HPDE6-E6E7 (cell line): ENCODE measurements around the gene LDLRAD4.
"Not testable (repeated sequence)": the region's sequence is repeated elsewhere in the genome, so short reads cannot be mapped to it uniquely, and the experiment has no call there.

Experiments used
- DNase-seq: peaks from one replicate; pipeline ENCODE4 v3.0.0; 2011; ENCODE audit warnings: missing footprints; ENCODE audit errors: extremely low spot score

LDLRAD4 gene

DNA sequence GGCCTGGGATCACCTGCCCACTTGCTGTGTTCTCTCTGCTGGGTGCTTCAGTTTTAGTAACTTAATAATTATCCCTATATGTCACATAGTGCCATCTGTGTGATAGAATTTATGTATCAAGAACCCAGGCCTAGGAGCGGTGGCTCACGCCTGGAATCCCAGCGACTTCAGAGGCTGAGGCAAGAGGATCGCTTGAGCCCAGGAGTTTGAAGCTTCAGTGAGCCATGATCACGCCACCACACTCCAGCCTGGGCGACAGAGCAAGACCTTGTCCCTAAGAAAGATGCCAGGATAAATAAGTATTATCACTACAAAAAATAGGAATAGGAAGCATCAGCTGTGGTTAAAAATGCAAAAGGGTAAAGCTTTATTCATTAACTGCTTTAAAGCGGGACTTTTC is 267.0 kb downstream of the LDLRAD4 start:
- no peak for DNase-seq

DNA sequence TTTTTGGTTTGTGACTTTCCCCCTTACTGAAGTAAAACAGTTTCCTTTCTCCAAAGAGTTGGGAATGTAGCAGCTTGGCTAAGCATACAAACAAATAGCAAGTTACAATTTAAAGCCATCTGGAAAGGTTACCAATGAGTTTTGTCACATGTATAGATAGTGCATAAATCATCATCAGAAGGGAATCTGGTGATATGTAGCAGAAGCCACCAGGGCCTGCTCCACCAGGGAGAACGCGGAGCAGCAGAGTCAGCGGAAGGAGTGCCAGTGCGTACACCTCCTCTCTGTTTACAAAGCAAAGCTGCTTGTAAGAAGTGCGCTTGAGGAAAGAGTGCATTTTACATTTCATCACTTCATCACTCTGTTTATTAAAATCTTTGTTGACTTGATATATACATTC is 267.7 kb downstream of the LDLRAD4 start:
- no peak for DNase-seq

DNA sequence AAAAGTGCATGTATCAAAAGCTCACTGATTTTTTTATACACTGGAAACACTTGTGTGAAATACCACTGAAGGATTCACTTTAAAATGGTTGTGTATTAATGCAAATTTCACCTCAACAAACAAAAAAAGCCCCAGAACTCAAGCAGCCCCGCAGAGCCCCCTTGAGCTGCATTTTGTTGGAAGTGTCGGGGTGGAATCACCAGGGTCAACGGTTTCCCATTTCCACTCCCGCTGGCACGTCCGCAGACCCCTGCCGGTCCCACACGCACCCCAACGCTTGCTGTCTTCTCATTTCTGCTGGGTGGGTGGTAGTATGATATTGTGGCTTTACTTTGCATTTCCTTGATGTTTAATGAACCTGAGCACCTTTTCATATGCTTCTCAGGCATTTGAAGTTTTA is 268.1 kb downstream of the LDLRAD4 start:
- no peak for DNase-seq

DNA sequence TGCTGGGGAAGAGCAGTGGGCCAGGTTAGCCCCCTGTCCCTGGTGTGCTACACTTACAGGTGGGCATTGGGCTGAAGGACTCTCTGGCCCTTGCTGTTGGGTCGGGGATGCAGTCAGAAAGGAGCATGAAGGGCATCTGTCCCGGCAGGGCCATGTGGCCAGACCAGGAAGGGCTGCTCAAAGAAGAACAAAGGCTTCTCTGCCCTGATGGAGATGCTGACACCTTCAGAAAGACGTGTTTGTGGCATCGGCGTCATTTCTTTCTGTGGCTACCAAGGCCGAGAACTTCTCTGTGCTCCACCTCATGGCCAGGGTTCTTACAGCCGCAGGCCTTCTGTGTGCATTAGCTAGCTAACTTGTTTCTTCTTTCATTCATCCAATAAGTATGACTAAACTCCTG is 268.7 kb downstream of the LDLRAD4 start:
- no peak for DNase-seq

DNA sequence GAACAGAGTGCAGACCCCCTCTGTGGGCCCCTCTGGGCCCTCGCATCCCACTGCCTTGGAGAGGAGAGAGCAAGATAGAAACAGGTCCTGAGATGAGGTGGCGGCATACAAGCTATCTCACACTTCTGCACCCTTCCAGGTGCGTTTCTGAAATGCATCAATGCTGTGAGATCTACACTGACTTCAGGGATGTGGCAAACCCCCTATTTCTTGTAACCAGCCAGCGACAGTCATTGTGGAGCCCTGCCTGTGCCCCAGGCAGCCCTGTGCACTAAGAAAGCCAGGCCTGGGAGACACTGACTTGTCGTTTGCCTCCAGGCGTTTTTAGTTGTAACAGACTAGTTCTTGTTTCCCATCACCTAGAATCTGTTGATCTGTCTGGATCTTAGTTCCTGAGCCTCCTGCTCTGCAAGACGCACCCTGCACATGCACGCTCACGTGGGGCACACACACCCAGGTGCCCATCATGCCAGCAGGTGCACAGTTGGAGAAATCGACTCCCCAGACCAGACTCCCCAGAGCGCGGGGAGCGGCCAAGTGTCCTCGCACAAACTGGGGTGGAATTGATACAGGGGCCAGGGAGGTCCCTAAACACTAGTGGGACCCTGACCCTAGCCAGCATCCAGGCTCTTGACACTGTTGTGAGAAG is 269.8 kb downstream of the LDLRAD4 start:
- DNase-seq: no peak

DNA sequence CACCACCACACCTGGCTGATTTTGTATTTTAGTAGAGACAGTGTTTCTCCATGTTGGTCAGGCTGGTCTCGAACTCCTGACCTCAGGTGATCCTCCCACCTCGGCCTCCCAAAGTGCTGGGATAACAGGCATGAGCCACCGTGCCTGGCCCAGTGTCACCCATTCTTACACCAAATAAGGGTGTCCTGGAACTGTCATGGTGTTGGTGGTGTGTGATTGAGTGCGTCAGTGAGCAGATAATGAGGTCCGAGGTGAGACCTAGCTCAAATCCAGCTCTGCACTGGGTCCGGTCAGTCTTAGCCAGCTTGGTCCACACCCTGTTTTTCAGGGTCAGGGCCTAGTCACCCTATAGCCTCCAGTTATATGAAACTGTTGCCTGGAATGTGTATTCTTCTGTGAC is 270.7 kb downstream of the LDLRAD4 start:
- not testable (repeated sequence) for DNase-seq

DNA sequence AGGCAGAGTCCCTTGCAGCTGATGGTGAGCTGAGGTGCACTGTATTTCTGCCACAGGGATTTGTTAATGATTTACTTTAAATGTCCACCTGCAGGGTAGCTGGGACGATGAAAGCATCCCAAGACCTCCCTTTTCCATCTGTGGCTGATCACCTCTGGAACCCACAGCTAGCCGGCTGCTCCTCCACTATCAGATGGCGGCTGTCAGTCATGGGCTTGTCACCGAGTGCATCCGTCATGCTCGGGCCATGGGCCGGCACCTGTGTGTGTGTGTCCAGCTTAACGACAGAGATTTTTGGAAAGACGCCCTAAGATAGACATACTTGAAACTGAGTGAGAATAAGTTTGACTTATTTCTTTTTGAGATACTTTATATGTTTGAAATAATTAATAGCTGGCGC is 272.6 kb downstream of the LDLRAD4 start:
- DNase-seq: no peak

DNA sequence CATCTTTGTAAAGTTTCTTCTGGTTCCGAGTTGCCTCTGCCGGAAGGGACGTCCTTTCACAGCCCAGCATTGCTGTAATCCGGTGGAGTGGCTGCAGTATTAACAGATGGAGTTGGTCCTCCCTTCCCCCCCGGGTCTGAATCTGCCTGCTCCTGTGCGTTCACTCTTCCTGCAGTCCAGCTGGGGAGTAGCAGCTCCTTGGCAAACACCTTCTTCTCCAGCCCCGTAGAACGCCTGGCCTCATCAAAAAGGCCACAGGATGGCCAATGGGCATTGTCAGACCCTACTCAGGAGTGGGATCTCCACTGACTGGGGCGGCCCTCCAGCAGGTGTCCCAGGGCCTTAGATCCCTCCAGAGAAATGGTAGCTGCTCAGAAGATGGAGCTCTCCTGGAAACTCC is 273.8 kb downstream of the LDLRAD4 start:
- DNase-seq: no peak

DNA sequence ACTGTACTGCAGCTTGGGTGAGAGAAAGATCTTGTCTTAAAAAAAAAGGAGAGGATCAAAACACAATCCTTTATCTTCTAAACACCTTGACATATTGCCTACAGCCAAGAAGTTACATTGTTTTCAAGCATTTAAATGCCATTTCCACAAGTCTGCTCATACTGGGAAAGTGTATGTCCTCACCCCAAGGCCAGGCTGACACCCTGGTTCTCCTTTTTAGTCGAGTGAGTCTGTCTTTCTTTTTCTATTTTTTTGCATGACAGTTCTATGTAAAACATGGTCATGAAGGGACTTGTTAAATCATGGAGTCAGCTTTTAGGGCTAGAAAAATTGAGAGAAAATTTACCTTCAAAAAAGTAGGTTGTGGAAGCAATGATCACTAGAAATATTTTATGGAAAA is 274.5 kb downstream of the LDLRAD4 start:
- no peak for DNase-seq

DNA sequence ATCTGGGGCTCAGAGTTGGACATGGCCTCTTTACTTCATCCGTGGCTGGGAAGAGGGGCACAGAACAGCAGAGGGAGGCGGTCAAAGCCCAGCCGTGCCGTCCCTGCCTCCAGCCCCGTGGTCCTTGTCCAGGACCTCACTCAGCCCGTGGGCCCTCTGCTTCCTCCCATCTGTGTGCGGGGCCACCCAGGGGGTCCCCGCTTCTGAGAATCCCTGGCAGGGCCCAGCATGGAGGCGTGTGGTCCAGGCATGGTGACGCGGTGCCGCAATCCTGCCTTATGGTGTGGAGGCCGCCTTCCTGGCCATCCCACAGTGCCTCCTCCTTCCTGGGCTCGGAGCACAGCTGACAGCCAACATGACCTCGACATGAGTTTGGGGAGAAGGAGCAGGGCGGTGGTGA is 275.2 kb downstream of the LDLRAD4 start:
- DNase-seq: no peak

DNA sequence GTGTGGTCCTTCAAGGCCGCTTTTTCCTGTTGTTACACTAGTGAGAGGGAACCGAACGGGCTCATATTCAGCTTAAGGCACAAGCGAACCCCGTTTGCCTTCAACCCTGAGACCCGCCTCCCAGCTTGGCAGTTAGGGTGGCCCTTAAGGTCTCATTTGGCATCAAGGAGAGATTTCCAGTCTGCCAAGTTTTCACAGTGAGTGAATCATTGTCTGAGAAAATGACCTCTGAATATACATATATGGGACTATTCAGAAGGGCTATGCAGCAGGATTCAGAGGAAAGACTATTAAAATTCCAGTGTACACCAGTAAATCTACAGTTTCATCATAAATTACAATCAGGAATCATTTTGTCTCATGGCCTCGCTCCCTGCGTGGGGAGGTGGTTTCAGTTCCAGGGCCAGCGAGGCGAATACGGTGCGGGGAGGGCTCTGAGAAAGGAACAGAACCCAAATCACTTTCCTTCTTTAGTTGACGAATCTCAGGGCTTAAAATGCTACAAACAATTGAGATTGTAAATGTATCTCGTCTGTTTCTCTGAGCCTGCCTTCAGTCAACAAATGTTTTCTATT is 276.4 kb downstream of the LDLRAD4 start:
- DNase-seq: no peak

DNA sequence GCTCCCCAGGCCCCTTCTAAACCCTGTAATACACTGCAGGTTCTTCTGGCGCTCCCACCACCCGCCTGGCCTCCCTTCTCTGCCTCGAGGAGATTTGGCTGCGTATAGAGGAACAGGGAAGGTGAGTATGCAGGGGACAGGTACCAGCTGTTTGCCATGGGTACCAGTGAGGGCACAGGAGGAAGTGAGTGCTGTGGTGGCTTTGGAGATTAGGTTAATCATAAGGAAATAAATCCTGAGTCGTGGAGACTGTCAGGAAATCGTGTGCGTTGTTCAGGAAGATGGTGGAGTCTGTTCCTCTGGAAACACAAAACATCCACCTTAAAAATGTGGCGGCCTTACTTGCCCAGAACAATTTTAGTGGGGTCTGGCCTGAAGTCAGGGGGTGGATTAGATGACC is 277.4 kb downstream of the LDLRAD4 start:
- no peak for DNase-seq

DNA sequence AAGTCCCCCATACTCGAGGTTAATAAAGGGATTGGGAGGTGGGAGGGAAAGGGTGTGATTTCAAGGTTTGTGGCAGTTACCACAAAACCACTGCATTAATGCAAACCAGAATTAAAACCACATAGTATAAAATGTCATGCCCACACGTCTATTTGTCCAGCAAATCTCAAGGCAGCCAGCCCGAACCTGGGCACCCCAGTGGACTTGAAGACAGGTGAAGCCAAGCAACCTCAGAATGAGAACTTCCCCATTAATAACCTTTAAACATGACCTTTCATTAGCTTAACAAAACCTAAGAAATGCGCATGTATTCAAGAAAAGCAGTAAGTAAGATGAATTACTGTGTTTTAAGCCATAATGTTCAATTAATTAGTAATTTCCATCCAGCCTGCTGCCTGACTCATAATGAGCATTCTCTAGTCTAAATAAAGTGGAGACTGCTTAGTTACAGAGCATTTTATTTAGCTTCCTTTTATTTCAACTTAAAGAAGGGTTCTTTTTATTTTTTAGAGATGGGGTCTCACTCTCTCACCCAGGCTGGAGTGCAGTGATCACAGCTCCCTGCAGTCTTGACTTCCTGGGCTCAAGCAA is 278.2 kb downstream of the LDLRAD4 start:
- DNase-seq: no peak

DNA sequence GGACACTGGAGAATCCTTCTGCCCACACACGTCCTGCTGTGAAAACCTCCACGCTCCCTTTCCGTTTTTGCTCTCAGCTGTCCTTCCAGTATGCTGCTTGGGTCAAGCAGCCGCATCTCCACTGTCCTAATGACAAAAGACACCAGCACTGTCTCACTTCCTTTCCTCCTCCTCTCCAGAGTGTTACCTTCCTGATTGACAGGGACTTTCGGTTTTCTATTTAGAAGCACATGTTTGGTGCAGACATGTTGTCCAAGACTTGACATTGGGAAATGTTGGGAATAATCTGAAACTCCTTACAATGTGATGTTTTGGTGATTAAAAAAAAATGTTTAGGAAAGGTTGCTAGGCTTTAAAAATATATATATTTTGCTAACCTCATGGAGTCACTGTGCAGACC is 281.2 kb downstream of the LDLRAD4 start:
- DNase-seq: no peak

DNA sequence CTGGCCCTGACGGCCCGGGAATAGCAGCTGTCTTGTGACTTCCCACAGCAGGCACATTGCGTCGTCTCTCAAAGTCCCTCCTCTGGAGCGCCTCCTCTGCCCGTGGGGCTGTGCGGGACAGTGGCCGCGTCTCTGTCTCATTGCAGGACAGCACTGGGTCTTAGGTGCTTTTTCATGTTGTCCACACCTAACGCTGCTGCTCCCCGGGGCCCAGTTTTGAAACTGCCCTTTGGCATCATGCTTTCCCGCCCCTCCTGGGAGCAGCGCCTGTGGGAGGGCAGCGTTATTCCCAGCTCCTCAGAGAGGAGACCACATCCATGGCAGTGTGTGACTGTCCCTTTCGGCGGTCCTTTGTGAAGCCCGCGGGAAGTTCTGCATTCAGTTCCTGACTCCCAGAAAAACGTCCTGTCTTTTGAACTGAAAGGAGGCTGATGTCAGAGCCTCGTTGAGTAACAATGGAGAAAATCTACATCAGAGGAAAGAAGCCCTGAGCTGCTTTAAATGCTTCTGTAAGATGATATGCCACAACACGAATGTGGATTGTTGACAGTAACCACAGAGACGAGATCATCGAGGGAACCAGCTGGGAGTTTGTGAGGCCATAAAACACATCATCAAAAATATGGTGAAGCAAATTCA is 281.8 kb downstream of the LDLRAD4 start:
- no peak for DNase-seq

DNA sequence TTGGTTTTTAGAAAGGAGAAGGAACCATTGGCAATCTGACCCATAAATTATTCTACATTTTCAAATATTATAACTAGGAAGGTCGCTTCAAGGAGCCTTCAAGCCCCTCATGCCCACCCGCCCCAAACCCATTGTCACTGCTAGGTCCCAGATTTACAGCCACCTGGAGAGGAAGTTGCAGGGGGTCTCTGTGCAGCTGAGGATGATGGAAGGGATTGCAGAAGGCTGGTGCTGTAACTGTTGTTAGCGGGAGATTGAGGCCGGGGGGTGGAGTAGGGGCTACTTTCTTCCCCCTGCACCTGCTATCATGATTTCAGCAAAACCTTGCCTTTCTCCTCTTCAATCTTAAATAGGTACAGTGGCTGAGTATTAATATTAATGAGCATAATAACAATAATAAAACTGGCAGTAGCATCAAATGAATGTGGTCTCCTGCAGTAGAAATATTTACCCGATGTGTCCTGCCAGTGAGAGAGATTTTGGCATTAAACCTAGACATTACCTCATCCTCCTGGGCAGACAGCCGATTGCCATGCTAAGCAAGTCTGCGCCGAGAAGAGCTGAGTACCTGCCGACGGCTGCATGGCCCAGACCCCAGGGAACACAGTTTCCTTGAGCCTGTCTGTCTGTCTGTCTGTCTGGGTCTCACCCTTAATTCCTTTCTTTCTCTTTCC is 282.4 kb downstream of the LDLRAD4 start:
- no peak for DNase-seq

DNA sequence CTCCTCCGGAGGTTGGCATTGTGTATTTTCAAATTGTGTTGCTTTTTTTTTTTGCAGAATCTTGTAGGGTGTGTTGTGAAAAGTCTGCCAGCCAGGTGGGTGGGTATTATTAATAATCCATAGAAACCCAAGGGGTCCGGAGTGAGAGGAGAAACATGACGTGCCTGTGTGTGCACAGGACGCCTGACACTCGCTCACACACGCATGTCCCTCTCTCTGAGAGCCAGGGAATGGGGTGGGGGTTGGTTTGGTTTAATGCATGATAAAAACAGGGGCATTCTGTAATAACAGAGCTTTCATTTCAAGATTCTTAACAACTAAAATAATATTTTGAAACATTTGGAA is 283.0 kb downstream of the LDLRAD4 start:
- no peak for DNase-seq

DNA sequence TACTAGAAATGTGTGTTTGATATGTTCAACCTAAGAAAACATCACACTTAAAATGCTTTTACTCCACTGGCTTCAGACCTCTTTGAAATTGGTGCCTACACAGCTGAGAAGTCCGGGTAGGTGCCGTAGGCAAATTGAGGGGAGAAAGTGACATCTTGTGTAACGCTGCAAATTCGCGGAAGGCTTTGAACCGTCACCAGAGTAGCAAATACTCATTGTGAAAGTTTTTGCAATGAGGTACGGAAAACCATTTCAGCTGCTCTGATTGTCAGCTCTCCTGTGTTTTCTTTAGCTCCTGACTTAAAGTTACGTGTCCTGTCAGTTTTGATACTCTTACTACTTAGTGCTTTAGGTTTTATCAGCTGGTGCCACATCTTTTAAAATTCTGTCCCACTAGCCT is 283.3 kb downstream of the LDLRAD4 start:
- no peak for DNase-seq

DNA sequence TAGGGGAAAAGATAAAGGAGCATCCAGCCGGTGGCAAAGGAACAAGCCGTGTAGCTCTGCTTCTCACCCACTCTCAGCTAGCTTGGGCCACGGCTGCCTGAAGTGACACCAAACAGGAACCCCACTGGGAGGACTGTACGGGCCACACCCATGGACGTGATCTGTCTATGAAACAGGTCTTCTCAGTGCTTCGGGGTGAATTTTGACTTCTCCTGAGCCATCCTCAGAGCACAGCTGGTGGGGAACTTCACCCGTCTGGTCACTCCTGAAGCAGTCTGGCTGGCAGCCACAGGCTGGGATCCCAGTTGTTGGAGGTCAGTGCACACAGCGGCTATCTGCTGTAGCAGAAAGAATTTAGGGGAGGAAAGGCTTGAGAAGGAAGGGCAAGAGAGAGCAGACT is 284.0 kb downstream of the LDLRAD4 start:
- no peak for DNase-seq

DNA sequence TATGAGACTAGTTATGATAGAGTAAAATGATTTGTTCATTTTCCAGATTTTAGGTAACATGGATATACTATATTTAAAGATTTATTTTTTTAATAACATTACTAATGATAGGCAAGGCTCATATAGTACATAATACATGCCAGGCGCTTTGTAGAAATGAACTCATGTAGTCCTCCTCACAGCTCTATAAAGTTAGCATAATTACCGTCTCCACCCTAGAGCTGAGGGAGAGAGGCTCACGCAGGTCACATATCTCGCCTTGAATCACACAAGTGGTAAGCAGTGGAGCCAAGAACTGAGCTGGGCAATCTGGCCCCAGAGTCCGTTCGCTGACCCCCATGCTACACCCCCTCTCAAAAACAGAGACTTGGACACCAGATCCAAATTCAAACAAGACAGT is 285.3 kb downstream of the LDLRAD4 start:
- no peak for DNase-seq

DNA sequence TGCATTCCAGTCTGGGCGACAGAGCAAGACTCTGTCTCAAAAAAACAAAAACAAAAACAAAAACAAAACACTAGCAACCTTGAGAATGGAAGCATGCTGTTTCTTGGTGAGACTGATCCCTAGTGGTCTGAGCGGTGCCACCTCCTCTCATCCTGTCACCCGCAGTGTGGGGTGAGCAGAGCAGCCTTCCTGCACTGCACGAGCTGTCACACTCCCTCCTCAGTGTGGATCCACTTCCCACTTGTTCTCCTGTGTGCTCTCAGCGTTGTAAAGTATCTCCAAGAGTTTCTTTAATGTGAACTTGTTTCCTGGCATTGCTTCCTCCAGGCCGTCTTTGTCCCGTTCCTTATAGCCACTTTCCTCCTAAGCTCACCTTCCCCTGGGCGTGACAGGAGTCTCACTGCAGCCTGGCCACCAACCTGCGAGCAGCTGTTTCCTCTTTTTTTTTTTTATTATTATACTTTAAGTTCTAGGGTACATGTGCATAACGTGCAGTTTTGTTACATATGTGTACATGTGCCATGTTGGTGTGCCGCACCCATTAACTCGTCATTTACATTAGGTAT is 287.3 kb downstream of the LDLRAD4 start:
- no peak for DNase-seq

DNA sequence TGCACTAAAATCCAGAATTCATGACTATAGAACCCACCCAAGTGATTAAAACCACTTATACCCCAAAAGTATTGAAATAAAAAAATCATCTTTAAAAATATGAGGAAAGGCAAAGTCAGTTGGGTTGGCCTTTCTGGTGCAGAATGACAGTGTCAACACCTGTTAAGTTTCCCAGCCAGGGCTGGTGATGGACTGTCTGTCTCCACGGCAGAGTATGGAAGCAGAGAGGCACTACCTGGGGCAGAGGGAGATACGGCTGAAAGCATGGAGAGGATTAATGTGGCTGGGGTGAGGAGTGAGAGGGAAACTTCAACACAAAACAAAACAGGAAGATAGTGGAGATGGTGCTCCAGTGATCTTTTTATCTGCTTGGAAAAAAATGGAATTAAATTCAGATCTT is 292.0 kb downstream of the LDLRAD4 start:
- DNase-seq: no peak
